T-helper 17 cell (primary cell): ENCODE data around the gene EPM2AIP1. TPM values are rescaled to one million over a fixed set of nuclear protein-coding genes. Genes with fewer than 3 reads are reported as not detected.
A peak's percentile ranks its signal among the peaks of the same experiment; 100 is the strongest.

Source experiments
- ATAC-seq: fragments of 150-1000 bp; cut with Tn5 transposase; 2 replicates; pipeline ENCODE4 v1.10.0; 2021; ENCODE audit warnings: mild to moderate bottlenecking, moderate library complexity
- DNase-seq, 3 donors: peaks; one replicate each; pipeline versions ENCODE4 v3.0.0 to v3.0.0-alpha.2; 2020 to 2021
- H3K9me3 ChIP-seq: one replicate; pipeline ENCODE4 v1.7.0; 2013; ENCODE audit warnings: low read length, mild to moderate bottlenecking; ENCODE audit not compliant: control insufficient read depth, poor library complexity, severe bottlenecking
- H3K27ac Mint-ChIP-seq: one replicate; pipeline ENCODE4 v1.8.0; 2022; ENCODE audit warnings: mild to moderate bottlenecking, moderate library complexity, mixed read lengths
- H3K27me3 Mint-ChIP-seq: one replicate; pipeline ENCODE4 v1.8.0; 2022; ENCODE audit warnings: mixed read lengths
- H3K36me3 Mint-ChIP-seq: one replicate; pipeline ENCODE4 v1.8.0; 2022; ENCODE audit warnings: low read depth, mixed read lengths
- H3K4me1 Mint-ChIP-seq: one replicate; pipeline ENCODE4 v1.8.0; 2022; ENCODE audit warnings: mild to moderate bottlenecking, mixed read lengths
- H3K4me3 Mint-ChIP-seq: one replicate; pipeline ENCODE4 v1.8.0; 2022; ENCODE audit warnings: mild to moderate bottlenecking, moderate library complexity, mixed read lengths
- total RNA-seq, 4 donors: library from RNA in 2 of 4; stranded (reverse) in 2 of 4; gene quantifications; one replicate each; pipeline ENCODE4 v1.2.3 and lab custom pipeline; 2022 to 2026

Gene EPM2AIP1
- total RNA-seq, 2 donors from 2014 or later, result 31.8 to 32.9 TPM

DNA sequence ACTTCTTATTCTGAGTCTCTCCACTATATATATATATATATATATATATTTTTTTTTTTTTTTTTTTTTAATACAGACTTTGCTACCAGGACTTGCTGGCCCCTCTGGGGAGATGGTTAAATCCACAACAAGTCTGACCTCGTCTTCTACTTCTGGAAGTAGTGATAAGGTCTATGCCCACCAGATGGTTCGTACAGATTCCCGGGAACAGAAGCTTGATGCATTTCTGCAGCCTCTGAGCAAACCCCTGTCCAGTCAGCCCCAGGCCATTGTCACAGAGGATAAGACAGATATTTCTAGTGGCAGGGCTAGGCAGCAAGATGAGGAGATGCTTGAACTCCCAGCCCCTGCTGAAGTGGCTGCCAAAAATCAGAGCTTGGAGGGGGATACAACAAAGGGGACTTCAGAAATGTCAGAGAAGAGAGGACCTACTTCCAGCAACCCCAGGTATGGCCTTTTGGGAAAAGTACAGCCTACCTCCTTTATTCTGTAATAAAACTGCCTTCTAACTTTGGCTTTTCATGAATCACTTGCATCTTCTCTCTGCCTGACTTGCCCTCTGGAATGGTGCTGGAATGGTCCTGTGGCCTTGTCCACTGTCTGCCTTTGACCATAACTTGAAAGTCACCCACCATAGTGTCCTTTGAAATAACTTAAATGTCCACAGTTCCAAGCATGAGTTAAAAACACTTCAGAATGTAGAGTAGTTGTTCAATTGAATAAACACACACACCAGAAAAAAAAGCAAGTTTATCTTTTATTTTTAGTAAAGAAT lies 32.8 kb upstream of the EPM2AIP1 start:
- H3K27ac Mint-ChIP-seq, result no peak overlapping the region
- DNase-seq, result no peak
- peaks cover 7% of the 10 kb centered on the region for H3K4me1 Mint-ChIP-seq
- peaks cover 11% of the 10 kb centered on the region for H3K36me3 Mint-ChIP-seq
- no peaks in the 10 kb centered on the region for H3K27me3 Mint-ChIP-seq
- no peak for ATAC-seq
- no peaks in the 10 kb centered on the region for H3K9me3 ChIP-seq
- no peak overlapping the region for H3K4me3 Mint-ChIP-seq

DNA sequence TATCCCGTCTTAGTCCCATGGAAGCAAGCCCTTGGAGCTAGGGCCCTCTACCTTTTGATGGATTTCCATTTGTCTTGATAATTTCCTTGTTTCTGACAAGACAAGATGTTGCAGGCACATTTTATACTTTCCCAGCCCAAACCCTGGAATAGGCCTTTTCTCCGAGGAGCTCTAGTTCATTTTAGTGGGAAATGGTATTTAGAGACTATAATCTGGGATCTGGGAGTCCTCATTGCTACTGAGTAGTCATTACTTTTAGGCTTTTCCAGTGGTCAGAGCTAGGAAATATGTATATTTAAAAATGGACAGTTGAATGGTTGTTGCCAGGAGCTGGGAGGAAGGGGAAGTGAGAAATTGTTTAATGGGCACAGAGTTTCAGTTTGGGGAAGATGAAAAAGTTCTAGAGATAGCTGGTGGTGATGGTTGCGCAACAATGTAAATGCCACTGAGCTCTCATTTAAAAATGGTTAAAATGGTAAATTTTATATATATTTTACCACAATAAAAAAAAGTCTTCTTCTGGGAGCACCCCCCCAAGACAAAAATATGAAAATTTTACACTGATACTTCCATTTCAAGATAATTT lies 32.0 kb upstream of the EPM2AIP1 start:
- DNase-seq (no peak), ATAC-seq (no peak)
- Mint-ChIP-seq H3K36me3 (peaks cover 11% of the 10 kb centered on the region), H3K4me3 (no peak overlapping the region), H3K27me3 (no peaks in the 10 kb centered on the region), H3K4me1 (peaks cover 7% of the 10 kb centered on the region), H3K27ac (peak overlapping the region; percentile 24)
- H3K9me3 ChIP-seq, result no peaks in the 10 kb centered on the region

DNA sequence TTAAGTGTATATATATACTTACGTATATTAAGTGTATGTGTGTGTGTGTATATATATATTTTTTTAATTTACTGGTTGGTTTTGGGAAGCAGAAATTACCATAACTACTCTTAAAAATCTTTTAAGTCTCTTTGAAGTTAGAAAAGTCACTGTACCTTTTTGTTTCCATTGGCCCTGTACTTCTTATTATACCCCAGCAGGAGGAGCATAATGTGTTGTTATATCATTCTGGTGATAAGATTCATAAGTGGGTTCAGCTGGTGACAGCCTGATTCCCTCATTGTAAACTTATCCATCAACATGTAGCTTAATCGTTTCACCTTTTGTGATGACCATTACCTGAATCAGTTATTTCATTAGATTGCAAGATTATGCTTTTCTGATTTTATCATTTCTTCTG lies 31.2 kb upstream of the EPM2AIP1 start:
- DNase-seq (no peak), ATAC-seq (peak; percentile 55)
- Mint-ChIP-seq H3K4me3 (no peak overlapping the region), H3K36me3 (peaks cover 11% of the 10 kb centered on the region), H3K4me1 (peaks cover 7% of the 10 kb centered on the region), H3K27ac (no peak overlapping the region), H3K27me3 (no peaks in the 10 kb centered on the region)
- H3K9me3 ChIP-seq, result no peaks in the 10 kb centered on the region

DNA sequence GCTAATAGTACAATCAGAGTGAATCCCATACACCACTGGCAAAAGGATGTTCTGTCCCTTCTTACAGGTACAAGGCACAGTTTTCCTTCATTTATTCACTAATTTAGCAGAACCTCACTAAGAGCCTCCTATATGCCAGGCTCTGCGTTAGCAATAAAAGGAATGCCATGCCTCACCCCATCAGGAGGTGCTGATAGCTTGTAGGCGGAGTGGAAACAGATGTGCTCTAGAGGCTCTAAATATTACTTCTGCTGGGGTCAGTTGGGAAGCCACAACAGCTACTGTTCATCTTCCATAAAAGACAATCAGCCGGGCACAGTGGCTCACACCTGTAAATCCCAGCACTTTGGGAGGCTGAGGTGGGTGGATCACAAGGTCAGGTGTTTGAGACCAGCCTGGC lies 24.8 kb upstream of the EPM2AIP1 start:
- peaks cover 16% of the 10 kb centered on the region for H3K36me3 Mint-ChIP-seq
- H3K27ac Mint-ChIP-seq, result no peak overlapping the region
- H3K4me3 Mint-ChIP-seq, result no peak overlapping the region
- no peaks in the 10 kb centered on the region for H3K9me3 ChIP-seq
- H3K27me3 Mint-ChIP-seq, result no peaks in the 10 kb centered on the region
- H3K4me1 Mint-ChIP-seq, result peaks cover 5% of the 10 kb centered on the region
- ATAC-seq (no peak), DNase-seq (no peak)

DNA sequence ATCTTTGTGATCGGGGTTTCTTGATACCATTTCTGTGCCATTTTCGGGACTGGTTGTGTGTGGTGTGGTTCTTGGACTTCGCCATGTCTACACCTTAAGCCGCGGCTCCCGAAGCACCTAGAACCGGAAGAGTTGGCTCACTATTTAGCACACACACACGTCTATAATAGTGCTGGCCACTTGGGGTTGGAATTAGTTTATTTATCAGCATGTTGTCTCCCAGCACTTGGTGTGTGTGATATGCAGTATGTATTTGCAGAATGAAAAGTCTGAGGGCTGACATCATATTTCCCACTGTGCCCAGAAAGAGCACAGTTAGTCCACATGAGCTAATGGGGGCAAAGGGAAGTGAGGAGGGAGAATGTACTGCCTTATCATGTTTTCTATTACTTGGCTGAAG lies 24.0 kb upstream of the EPM2AIP1 start:
- Mint-ChIP-seq H3K4me1 (no peaks in the 10 kb centered on the region), H3K4me3 (no peak overlapping the region), H3K27me3 (no peaks in the 10 kb centered on the region), H3K36me3 (peaks cover 14% of the 10 kb centered on the region), H3K27ac (peak overlapping the region; percentile 56)
- ATAC-seq (no peak), DNase-seq (no peak)
- no peaks in the 10 kb centered on the region for H3K9me3 ChIP-seq

DNA sequence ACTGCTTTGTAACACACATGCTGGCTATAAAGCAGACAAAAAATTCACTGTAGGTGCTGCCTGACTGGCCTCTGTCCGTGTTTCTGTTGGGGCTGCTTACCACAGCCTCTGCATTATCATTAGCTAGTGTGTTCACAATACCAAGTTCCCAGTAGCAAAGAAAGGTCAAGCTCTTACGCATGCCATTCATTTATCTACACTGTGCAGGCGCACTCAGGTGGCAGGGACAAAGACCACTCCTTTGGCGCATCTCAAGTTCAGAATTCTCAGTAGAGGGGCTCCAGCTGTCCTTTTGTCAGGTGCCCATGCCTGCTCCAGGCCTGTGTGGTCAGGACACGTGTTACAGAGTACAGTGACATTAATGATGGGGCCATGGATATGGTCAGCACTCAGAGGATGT lies 22.7 kb upstream of the EPM2AIP1 start:
- peaks cover 2% of the 10 kb centered on the region for H3K4me1 Mint-ChIP-seq
- no peak overlapping the region for H3K4me3 Mint-ChIP-seq
- ATAC-seq (no peak), DNase-seq (no peak)
- no peak overlapping the region for H3K27ac Mint-ChIP-seq
- no peaks in the 10 kb centered on the region for H3K9me3 ChIP-seq
- peaks cover 11% of the 10 kb centered on the region for H3K36me3 Mint-ChIP-seq
- no peaks in the 10 kb centered on the region for H3K27me3 Mint-ChIP-seq

DNA sequence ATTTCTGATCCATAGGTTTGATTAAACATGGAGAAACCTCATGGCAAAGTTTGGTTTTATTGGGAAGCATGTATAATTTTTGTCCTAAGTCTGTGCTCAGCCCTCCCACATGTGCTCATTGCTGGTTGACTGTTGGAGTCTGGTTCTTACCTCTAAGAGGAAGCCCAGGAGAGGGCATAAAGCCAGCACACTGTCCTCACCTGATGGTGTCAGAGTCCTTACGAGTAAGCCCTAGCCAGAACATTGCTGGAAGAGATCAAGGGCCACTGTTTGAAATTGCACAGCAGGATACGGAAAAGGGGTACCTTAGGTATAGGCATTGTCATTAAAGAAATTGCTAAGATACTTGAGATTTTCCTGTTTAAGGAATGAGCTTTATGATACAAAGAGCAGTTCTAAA lies 21.7 kb upstream of the EPM2AIP1 start:
- DNase-seq (no peak), ATAC-seq (no peak)
- Mint-ChIP-seq H3K4me3 (no peak overlapping the region), H3K36me3 (peaks cover 11% of the 10 kb centered on the region), H3K4me1 (peaks cover 2% of the 10 kb centered on the region), H3K27ac (no peak overlapping the region), H3K27me3 (no peaks in the 10 kb centered on the region)
- H3K9me3 ChIP-seq, result no peaks in the 10 kb centered on the region

DNA sequence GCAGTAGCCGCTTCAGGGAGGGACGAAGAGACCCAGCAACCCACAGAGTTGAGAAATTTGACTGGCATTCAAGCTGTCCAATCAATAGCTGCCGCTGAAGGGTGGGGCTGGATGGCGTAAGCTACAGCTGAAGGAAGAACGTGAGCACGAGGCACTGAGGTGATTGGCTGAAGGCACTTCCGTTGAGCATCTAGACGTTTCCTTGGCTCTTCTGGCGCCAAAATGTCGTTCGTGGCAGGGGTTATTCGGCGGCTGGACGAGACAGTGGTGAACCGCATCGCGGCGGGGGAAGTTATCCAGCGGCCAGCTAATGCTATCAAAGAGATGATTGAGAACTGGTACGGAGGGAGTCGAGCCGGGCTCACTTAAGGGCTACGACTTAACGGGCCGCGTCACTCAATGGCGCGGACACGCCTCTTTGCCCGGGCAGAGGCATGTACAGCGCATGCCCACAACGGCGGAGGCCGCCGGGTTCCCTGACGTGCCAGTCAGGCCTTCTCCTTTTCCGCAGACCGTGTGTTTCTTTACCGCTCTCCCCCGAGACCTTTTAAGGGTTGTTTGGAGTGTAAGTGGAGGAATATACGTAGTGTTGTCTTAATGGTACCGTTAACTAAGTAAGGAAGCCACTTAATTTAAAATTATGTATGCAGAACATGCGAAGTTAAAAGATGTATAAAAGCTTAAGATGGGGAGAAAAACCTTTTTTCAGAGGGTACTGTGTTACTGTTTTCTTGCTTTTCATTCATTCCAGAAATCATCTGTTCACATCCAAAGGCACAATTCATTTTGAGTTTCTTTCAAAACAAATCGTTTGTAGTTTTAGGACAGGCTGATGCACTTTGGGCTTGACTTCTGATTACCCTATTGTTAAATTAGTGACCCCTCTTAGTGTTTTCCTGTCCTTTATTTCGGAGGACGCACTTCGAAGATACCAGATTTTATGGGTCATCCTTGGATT lies 674 bp upstream of the EPM2AIP1 start, which contains the start of gene MLH1:
Gene MLH1, plus strand, starts transcription at position 193 of the 958 bp plus-strand sequence. Its CDS starts 30 bp downstream, at position 223.
- H3K9me3 ChIP-seq, result no peaks in the 10 kb centered on the region
- ATAC-seq (peak; percentile 86), DNase-seq (peak; percentile 90 to 96 (median 96))
- H3K4me3 Mint-ChIP-seq, result no peak within 1 kb of the TSS
- H3K27ac Mint-ChIP-seq, result no peak within 1 kb of the TSS
- H3K4me1 Mint-ChIP-seq, result peaks cover 29% of the 10 kb centered on the region
- no peaks in the 10 kb centered on the region for H3K27me3 Mint-ChIP-seq
- peaks cover 12% of the 10 kb centered on the region for H3K36me3 Mint-ChIP-seq

DNA sequence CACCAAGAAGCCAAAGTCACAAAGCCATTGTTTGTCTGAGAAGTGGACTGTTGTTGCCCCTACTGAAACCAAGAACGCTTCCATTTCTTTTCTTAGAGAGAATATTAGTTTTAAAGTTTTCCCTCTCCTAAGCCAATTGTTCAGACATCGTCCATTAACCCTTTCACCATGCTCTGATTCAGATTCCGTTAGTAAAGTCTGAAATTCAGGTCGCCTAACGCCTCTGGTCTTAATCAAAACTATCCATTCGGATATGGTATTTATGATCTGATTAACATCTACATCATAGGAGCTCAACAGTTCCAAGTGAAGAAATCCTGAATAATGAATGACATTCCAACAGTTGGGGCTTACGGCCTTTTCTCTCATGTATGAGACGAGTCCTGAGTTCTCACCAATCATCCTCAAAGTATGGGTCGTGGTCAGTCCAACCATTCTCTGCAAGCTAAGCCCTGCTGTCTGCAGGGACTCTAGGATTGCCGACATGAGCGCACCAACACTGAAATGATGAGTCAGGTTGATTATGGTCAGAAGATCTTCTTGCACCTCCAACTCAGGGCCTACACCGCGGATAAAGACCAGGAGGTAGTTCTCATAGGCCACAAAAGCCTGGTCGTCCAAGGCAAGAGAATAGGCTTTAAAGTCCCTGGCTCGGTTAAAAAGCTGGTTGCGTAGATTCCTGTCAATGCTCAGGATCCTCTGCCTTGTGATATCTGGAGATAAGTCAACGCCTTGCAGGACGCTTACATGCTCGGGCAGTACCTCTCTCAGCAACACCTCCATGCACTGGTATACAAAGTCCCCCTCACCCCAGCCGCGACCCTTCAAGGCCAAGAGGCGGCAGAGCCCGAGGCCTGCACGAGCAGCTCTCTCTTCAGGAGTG lies 767 bp downstream of the EPM2AIP1 start:
- H3K27ac Mint-ChIP-seq, result no peak overlapping the region
- H3K27me3 Mint-ChIP-seq, result no peaks in the 10 kb centered on the region
- peak in 1 of 3 donors; percentile 9 for DNase-seq

DNA sequence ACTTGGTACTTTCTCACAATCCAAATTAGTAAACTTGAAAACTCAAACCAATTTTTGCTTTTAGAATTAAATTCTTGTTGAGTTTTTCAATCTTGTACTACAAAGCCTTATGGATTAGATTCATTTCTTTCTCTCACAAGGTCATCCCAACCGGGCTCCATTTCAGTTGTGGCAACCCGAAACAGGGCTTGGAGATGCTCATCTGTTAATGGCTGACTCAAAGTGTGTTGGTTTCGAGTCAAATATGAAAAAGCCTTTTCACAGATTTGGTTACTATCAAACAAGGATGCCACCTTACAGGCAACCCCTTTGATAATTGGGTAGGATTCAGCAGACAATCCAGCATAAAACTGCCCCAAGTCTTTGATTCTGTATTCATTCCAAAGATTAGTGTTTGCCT lies 1.8 kb downstream of the EPM2AIP1 start:
- DNase-seq, result no peak
- no peak overlapping the region for H3K4me3 Mint-ChIP-seq

More for the DNA sequence above, 767 bp downstream of the EPM2AIP1 start:
- no peak for ATAC-seq
- peaks cover 6% of the 10 kb centered on the region for H3K36me3 Mint-ChIP-seq
- H3K4me3 Mint-ChIP-seq, result no peak overlapping the region
- no peaks in the 10 kb centered on the region for H3K9me3 ChIP-seq
- H3K4me1 Mint-ChIP-seq, result peaks cover 35% of the 10 kb centered on the region

DNA sequence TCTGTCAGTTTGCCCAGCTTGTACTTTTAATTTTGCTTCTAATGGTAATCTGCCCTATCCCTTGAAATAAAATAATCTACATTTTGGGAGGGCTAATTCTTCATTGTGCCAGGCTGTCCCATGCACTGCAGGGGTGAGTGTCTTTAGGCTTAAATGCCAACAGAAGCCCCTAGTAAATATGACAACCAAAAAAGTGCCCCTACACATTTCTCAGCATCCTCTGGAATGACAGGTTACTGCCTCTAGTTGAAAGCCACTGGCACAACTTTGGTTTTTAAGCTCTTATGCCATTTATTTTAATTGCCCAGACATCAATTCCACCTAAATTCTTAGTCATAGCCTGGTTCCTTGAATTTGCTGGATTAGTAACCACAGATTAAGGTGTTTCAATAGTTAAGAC lies 3.4 kb downstream of the EPM2AIP1 start:
- no peak for DNase-seq
- H3K27ac Mint-ChIP-seq, result peak overlapping the region; percentile 59
- no peaks in the 10 kb centered on the region for H3K27me3 Mint-ChIP-seq
- H3K36me3 Mint-ChIP-seq, result peaks cover 4% of the 10 kb centered on the region
- H3K4me3 Mint-ChIP-seq, result peak overlapping the region; percentile 69
- no peak for ATAC-seq
- peaks cover 36% of the 10 kb centered on the region for H3K4me1 Mint-ChIP-seq
- H3K9me3 ChIP-seq, result no peaks in the 10 kb centered on the region

More for the DNA sequence above, 1.8 kb downstream of the EPM2AIP1 start:
- Mint-ChIP-seq H3K27me3 (no peaks in the 10 kb centered on the region), H3K4me1 (peaks cover 32% of the 10 kb centered on the region), H3K27ac (no peak overlapping the region), H3K36me3 (peaks cover 2% of the 10 kb centered on the region)
- no peak for ATAC-seq
- no peaks in the 10 kb centered on the region for H3K9me3 ChIP-seq

DNA sequence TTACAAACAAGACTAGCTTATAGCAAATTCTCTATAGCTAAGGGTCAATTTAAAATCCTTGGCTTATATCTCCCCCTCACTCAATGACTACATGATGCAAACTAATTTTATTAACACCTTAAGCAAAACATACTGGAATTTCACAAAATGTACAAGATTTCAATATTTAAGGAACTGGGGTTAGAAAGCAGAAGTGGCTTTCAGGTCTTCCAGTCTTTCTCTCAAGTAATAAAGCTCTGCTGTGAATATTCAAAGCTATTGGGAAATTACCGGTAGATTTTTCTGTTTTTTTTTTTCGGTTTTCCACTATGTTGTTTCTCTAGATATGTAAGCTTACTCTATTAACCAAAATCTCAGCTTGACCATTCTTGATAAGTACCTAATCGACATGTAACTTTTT lies 3.9 kb downstream of the EPM2AIP1 start:
- peak overlapping the region; percentile 59 for H3K27ac Mint-ChIP-seq
- DNase-seq, result no peak
- H3K4me3 Mint-ChIP-seq, result peak overlapping the region; percentile 69
- no peak for ATAC-seq
- H3K9me3 ChIP-seq, result no peaks in the 10 kb centered on the region
- H3K4me1 Mint-ChIP-seq, result peaks cover 39% of the 10 kb centered on the region
- H3K36me3 Mint-ChIP-seq, result peaks cover 4% of the 10 kb centered on the region
- H3K27me3 Mint-ChIP-seq, result no peaks in the 10 kb centered on the region
